ENCODE results near the gene RGS19. TPM values are rescaled to one million over a fixed set of nuclear protein-coding genes. Genes with fewer than 3 reads are reported as not detected.

Gene RGS19
- total RNA-seq, 1 experiment from 2014 or later = 12.8 TPM

- Histone ChIP-seq H2BK20ac (ENCODE audit: low read depth, low read length, poor library complexity, severe bottlenecking) (no peak overlapping the region), H3K23me2 (ENCODE audit: insufficient read length, low read depth, low read length, poor library complexity, severe bottlenecking) (no peaks in the 10 kb centered on the region), H3K9me3 (ENCODE audit: control insufficient read depth, low read depth, low read length) (no peaks in the 10 kb centered on the region), H4K5ac (ENCODE audit: insufficient read length, low read depth, low read length) (no peak overlapping the region), H2BK120ac (ENCODE audit: low read depth, low read length, poor library complexity, severe bottlenecking) (no peak overlapping the region), H2BK15ac (ENCODE audit: low read depth, low read length) (no peak overlapping the region), H3T11ph (ENCODE audit: low read length) (no peak overlapping the region), H3K4me1 (ENCODE audit: insufficient read depth, low read length) (no peaks in the 10 kb centered on the region; the same call in 1 of the 2 replicates), H3K23ac (ENCODE audit: insufficient read length, low read depth, low read length) (no peak overlapping the region), H3K9ac (ENCODE audit: extremely low read depth, insufficient read length, low read length) (no peak overlapping the region), H3K4ac (ENCODE audit: low read depth, low read length) (no peak overlapping the region), H3K27ac (ENCODE audit: insufficient read length, low read depth, low read length) (no peak overlapping the region), H2AK5ac (ENCODE audit: insufficient read length, low read length) (no peak overlapping the region), H4K91ac (ENCODE audit: insufficient read length, low read depth, low read length) (no peak overlapping the region), H2BK12ac (ENCODE audit: insufficient read length, low read depth, low read length) (no peak overlapping the region), H4K20me1 (ENCODE audit: control insufficient read depth, insufficient read depth, insufficient read length) (no peaks in the 10 kb centered on the region), H3K79me1 (ENCODE audit: insufficient read depth, low read depth, low read length, poor library complexity, severe bottlenecking) (no peaks in the 10 kb centered on the region), H3K27me3 (ENCODE audit: insufficient read depth, low read length) (no peaks in the 10 kb centered on the region), H2AFZ (ENCODE audit: low read length) (no peak overlapping the region), H3K4me2 (ENCODE audit: insufficient read depth, insufficient read length, low read length) (no peak overlapping the region), H3K56ac (ENCODE audit: insufficient read length, low read depth, low read length) (no peak overlapping the region), H4K8ac (replicated peaks; ENCODE audit: insufficient read length, low read depth, low read length) (no peak overlapping the region), H3K79me2 (ENCODE audit: insufficient read depth, low read length) (no peaks in the 10 kb centered on the region), H3K18ac (ENCODE audit: insufficient read length, low read depth, low read length) (no peak overlapping the region), H3K14ac (ENCODE audit: insufficient read depth, low read length) (no peak overlapping the region), H2BK5ac (ENCODE audit: insufficient read length, low read length) (no peak overlapping the region)
- no CpG with 5 or more reads among the region's 20 CpGs for WGBS (ENCODE audit: extremely low coverage, insufficient read length, low lambda C conversion rate)
- Mint-ChIP-seq H3K9me3 (no peaks in the 10 kb centered on the region), H3K36me3 (ENCODE audit: insufficient read depth in 1 of 3, low read depth in 3 of 3) (peaks cover 29 to 84% (median 66%) of the 10 kb centered on the region in 3 experiments), H3K4me3 (no peak overlapping the region), H3K4me1 (peaks cover 6 to 7% of the 10 kb centered on the region in 2 experiments; a peak in 3 of 4 replicates), H3K27me3 (ENCODE audit: low read depth) (no peaks in the 10 kb centered on the region), H3K27ac (no peak overlapping the region)
- no peak for DNase-seq
- no peak for TF ChIP-seq CTCF (conservative IDR thresholded peaks at IDR 0.05)
Measured at GRCh38 chr20:64030371-64031134, 48.8 kb downstream of the RGS19 start.

Measured in H9 (cell line).